T-cell (primary cell): ENCODE measurements around the gene TRPM4. TPM values are rescaled to one million over a fixed set of nuclear protein-coding genes. Genes with fewer than 3 reads are reported as not detected.
"Not testable (repeated sequence)": the region's sequence is repeated elsewhere in the genome, so short reads cannot be mapped to it uniquely, and the experiment has no call there.

Experiments used
- ATAC-seq, 4 experiments: fragments of 200-7000 bp in 3 of 4; fragments of 150-1000 bp in 1 of 4; cut with Tn5 transposase; replicated peaks in 1 of 4; 1 replicate in 3 of 4; 2 replicates in 1 of 4; pipeline ENCODE4 v1.10.0; 2021; ENCODE audit warnings: moderate library complexity in 3 of 4, mild to moderate bottlenecking in 2 of 4, moderate number of reproducible peaks in 1 of 4
- CTCF ChIA-PET, 2 donors: fragments of 300-600 bp; sonication (Branson Sonifier 250); formaldehyde crosslinking; loops; one replicate each; lab custom pipeline; 2022; ENCODE audit warnings: antibody characterized with exemption in 2 of 2; lab: Charles Lee
- POLR2A ChIA-PET, 2 donors: fragments of 300-600 bp; sonication (Branson Sonifier 250); formaldehyde crosslinking; loops; one replicate each; lab custom pipeline; 2022; ENCODE audit warnings: antibody characterized with exemption in 2 of 2; lab: Charles Lee
- DNase-seq, 35 experiments: peaks; one replicate each; pipeline versions ENCODE4 v3.0.0 to v3.0.0-alpha.2; 2013 to 2023
- H3K27ac ChIP-seq: one replicate; pipeline ENCODE4 v1.5.1; 2013; ENCODE audit warnings: low read length
- H3K27me3 ChIP-seq, 2 experiments: replicated peaks in 1 of 2; 1 replicate in 1 of 2; 2 replicates in 1 of 2; pipeline versions ENCODE4 v1.6.1 to v1.7.0; 2013; ENCODE audit warnings: low read length in 1 of 2, mixed read lengths in 1 of 2; ENCODE audit not compliant: control insufficient read depth in 2 of 2, insufficient read depth in 2 of 2; ENCODE audit errors: extremely low read depth in 1 of 2
- H3K36me3 ChIP-seq, 2 donors: 1 replicate in 1 of 2; 2 replicates in 1 of 2; pipeline versions ENCODE4 v1.6.1 to v1.7.0; 2013; ENCODE audit warnings: low read length in 1 of 2; ENCODE audit not compliant: control insufficient read depth in 2 of 2, insufficient read depth in 1 of 2; ENCODE audit errors: extremely low read depth in 1 of 2
- H3K4me1 ChIP-seq, 2 experiments: 1 replicate in 1 of 2; 2 replicates in 1 of 2; pipeline versions ENCODE4 v1.6.1 to v1.7.0; 2013; ENCODE audit warnings: low read length in 2 of 2, mixed read lengths in 1 of 2; ENCODE audit not compliant: insufficient read depth in 2 of 2, control insufficient read depth in 1 of 2; ENCODE audit errors: extremely low read depth in 1 of 2
- H3K4me3 ChIP-seq, 2 donors: 1 replicate in 1 of 2; 2 replicates in 1 of 2; pipeline versions ENCODE4 v1.5.1 to v1.7.0; 2013; ENCODE audit warnings: mild to moderate bottlenecking in 2 of 2, low read length in 1 of 2, moderate library complexity in 1 of 2; ENCODE audit not compliant: control insufficient read depth in 1 of 2; ENCODE audit errors: extremely low read depth in 1 of 2
- H3K9me3 ChIP-seq: 2 replicates; pipeline ENCODE4 v1.7.0; 2013
- H3K27ac Mint-ChIP-seq, 2 donors: one replicate each; pipeline ENCODE4 v1.8.0; 2020 to 2021; ENCODE audit warnings: mild to moderate bottlenecking in 2 of 2, mixed read lengths in 2 of 2
- H3K27me3 Mint-ChIP-seq, 2 donors: one replicate each; pipeline ENCODE4 v1.8.0; 2021 to 2022; ENCODE audit warnings: mixed read lengths in 2 of 2
- H3K36me3 Mint-ChIP-seq: one replicate; pipeline ENCODE4 v1.8.0; 2021; ENCODE audit warnings: mixed read lengths
- H3K4me1 Mint-ChIP-seq, 3 donors: one replicate each; pipeline ENCODE4 v1.8.0; 2020 to 2022; ENCODE audit warnings: mixed read lengths in 3 of 3, mild to moderate bottlenecking in 1 of 3
- H3K4me3 Mint-ChIP-seq, 3 donors: one replicate each; pipeline ENCODE4 v1.8.0; 2020 to 2022; ENCODE audit warnings: mild to moderate bottlenecking in 3 of 3, mixed read lengths in 3 of 3, moderate library complexity in 3 of 3
- H3K9me3 Mint-ChIP-seq, 3 donors: one replicate each; pipeline ENCODE4 v1.8.0; 2020 to 2022; ENCODE audit warnings: mixed read lengths in 3 of 3
- WGBS: methylation state at CpG from one replicate; pipeline ENCODE4 v1.1.5; 2013; ENCODE audit warnings: missing lambda C conversion rate; ENCODE audit not compliant: insufficient coverage; 5-methylcytosine and 5-hydroxymethylcytosine counted together
- total RNA-seq, 35 experiments: library from RNA in 6 of 35; stranded (reverse) in 6 of 35; fragments of 120-200 nt in 1 of 35; gene quantifications; one replicate each; pipeline versions ENCODE4 v1.2.1 to v1.2.4 and lab custom pipeline; 2013 to 2026

The TRPM4 gene
- total RNA-seq, 5 donors from 2014 or later (not counting 1 experiment from before 2014, with no cell fraction given), result 0.43 to 0.89 (median 0.50) TPM; not detected in 2

GRCh38 chr19:49119411-49120324 lies 37.9 kb upstream of the TRPM4 start, which contains the start of gene PPFIA3:
TSS of gene PPFIA3 (plus strand) at chr19:49119544. CDS start at chr19:49127874, 8,330 bp downstream.
- ATAC-seq, result peak in 2 of 4 experiments; percentile 10 to 11
- Histone ChIP-seq H3K4me3 (peak within 1 kb of the TSS; percentile 66 to 73), H3K9me3 (no peaks in the 10 kb centered on the region), H3K27ac (peak within 1 kb of the TSS; percentile 96), H3K4me1 (peaks cover 3 to 37% of the 10 kb centered on the region in 2 experiments), H3K36me3 (no peaks in the 10 kb centered on the region), H3K27me3 (peaks cover 0 to 10% of the 10 kb centered on the region in 2 experiments)
- DNase-seq, result peak in 4 of 35 experiments; percentile 18 to 42 (median 29)
- Mint-ChIP-seq H3K27me3 (peaks cover 0 to 5% of the 10 kb centered on the region in 2 donors), H3K4me3 (peak within 1 kb of the TSS; percentile 79 to 84 (median 84)), H3K4me1 (peaks cover 31 to 42% (median 33%) of the 10 kb centered on the region in 3 donors), H3K9me3 (no peaks in the 10 kb centered on the region), H3K27ac (peak within 1 kb of the TSS; percentile 90 to 95), H3K36me3 (no peaks in the 10 kb centered on the region)
- WGBS, result 2% methylated on average over 58 of the region's 90 CpGs
- ChIA-PET POLR2A (no interaction called here), CTCF (interaction anchor here in 1 of 2 donors (0.6 kb wide), 1 partner anchor 83 kb away, joined by 7 read pairs; no protein-coding TSS in a partner anchor)

GRCh38 chr19:49120325-49120683 lies 37.3 kb upstream of the TRPM4 start:
- H3K27ac ChIP-seq, result no peak overlapping the region
- Mint-ChIP-seq H3K4me1 (peaks cover 27 to 38% (median 29%) of the 10 kb centered on the region in 3 donors), H3K36me3 (no peaks in the 10 kb centered on the region), H3K27ac (peak overlapping the region in 1 of 2 donors; percentile 41), H3K4me3 (peak overlapping the region; percentile 67 to 84 (median 78)), H3K9me3 (no peaks in the 10 kb centered on the region), H3K27me3 (peaks cover 0 to 5% of the 10 kb centered on the region in 2 donors)
- ChIA-PET CTCF (no interaction called here), POLR2A (interaction anchor here in 1 of 2 donors (0.5 kb wide), 1 partner anchor 101 kb away, joined by 3 read pairs; no protein-coding TSS in a partner anchor)
- H3K4me1 ChIP-seq, result peaks cover 3 to 31% of the 10 kb centered on the region in 2 experiments
- no peak for DNase-seq
- H3K36me3 ChIP-seq, result no peaks in the 10 kb centered on the region
- no peak for ATAC-seq
- H3K27me3 ChIP-seq, result peaks cover 0 to 10% of the 10 kb centered on the region in 2 experiments
- H3K4me3 ChIP-seq, result no peak overlapping the region
- WGBS, result 36% methylated on average over 16 of the region's 16 CpGs
- H3K9me3 ChIP-seq, result no peaks in the 10 kb centered on the region

GRCh38 chr19:49120868-49121267 lies 36.7 kb upstream of the TRPM4 start:
- Histone ChIP-seq H3K4me3 (no peak overlapping the region), H3K9me3 (no peaks in the 10 kb centered on the region), H3K27me3 (peaks cover 0 to 10% of the 10 kb centered on the region in 2 experiments), H3K36me3 (no peaks in the 10 kb centered on the region), H3K27ac (no peak overlapping the region), H3K4me1 (peaks cover 3 to 28% of the 10 kb centered on the region in 2 experiments)
- POLR2A ChIA-PET, result interaction anchor here in 1 of 2 donors (0.5 kb wide), 1 partner anchor 102 kb away, joined by 3 read pairs; no protein-coding TSS in a partner anchor
- H3K4me1 Mint-ChIP-seq, result peaks cover 27 to 35% (median 29%) of the 10 kb centered on the region in 3 donors
- peaks cover 0 to 5% of the 10 kb centered on the region in 2 donors for H3K27me3 Mint-ChIP-seq
- no peak for DNase-seq
- ATAC-seq, result no peak
- peak overlapping the region; percentile 67 to 84 (median 78) for H3K4me3 Mint-ChIP-seq
- H3K36me3 Mint-ChIP-seq, result no peaks in the 10 kb centered on the region
- CTCF ChIA-PET, result no interaction called here
- H3K9me3 Mint-ChIP-seq, result no peaks in the 10 kb centered on the region
- 100% methylated on average over 1 of the region's 2 CpGs for WGBS
- peak overlapping the region in 1 of 2 donors; percentile 41 for H3K27ac Mint-ChIP-seq

DNA sequence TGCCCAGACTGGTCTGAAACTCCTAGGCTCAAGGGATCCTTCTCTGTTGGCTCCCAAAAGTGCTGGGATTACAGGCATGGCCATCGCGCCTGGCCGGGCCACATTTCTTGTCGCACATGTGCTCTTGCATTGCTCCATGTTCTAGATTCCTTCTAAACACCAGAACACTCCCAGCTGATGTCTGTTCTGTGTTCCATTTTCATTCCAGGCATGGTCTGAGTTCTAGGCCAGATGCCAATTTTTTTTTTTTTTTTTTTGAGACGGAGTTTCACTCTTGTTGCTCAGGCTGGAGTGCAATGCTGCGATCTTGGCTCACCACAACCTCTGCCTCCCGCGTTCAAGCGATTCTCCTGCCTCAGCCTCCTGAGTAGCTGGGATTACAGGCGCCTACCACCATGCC lies 35.8 kb upstream of the TRPM4 start:
- POLR2A ChIA-PET, H3K9me3 Mint-ChIP-seq, DNase-seq, H3K4me3 Mint-ChIP-seq, H3K4me3 ChIP-seq, H3K36me3 ChIP-seq, CTCF ChIA-PET, H3K27ac Mint-ChIP-seq, H3K27me3 Mint-ChIP-seq, H3K36me3 Mint-ChIP-seq, ATAC-seq, H3K27me3 ChIP-seq, H3K27ac ChIP-seq, H3K9me3 ChIP-seq: not testable (repeated sequence)
- 92% methylated on average over 4 of the region's 10 CpGs for WGBS
- H3K4me1 ChIP-seq, result peaks cover 3 to 28% of the 10 kb centered on the region in 2 experiments
- peaks cover 21 to 27% (median 24%) of the 10 kb centered on the region in 3 donors for H3K4me1 Mint-ChIP-seq

DNA sequence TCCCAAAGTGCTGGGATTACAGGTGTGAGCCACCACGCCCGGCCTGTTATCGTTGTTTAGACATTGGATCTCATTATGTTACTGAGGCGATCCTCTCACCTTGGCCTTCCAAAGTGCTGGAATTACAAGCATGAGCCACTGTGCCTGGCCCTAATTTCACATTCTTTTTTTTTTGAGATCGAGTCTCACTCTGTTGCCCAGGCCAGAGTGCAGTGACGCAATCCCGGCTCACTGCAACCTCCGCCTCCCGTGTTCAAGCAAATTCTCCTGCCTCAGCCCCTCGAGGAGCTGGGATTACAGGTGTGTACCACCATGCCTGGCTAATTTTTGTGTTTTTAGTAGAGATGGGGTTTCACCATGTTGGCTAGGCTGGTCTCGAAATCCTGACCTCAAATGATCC lies 34.3 kb upstream of the TRPM4 start:
- H3K36me3 Mint-ChIP-seq, H3K9me3 ChIP-seq, DNase-seq, ATAC-seq, H3K9me3 Mint-ChIP-seq, H3K27me3 ChIP-seq, H3K27me3 Mint-ChIP-seq, H3K36me3 ChIP-seq, CTCF ChIA-PET, H3K27ac ChIP-seq, H3K4me3 Mint-ChIP-seq, H3K4me3 ChIP-seq, H3K27ac Mint-ChIP-seq: not testable (repeated sequence)
- POLR2A ChIA-PET, result interaction anchor here in 1 of 2 donors (0.7 kb wide), 1 partner anchor 11 kb away, joined by 11 read pairs; no protein-coding TSS in a partner anchor
- peaks cover 1 to 29% of the 10 kb centered on the region in 2 experiments for H3K4me1 ChIP-seq
- 85% methylated on average over 6 of the region's 11 CpGs for WGBS
- H3K4me1 Mint-ChIP-seq, result peaks cover 15 to 18% (median 16%) of the 10 kb centered on the region in 3 donors

GRCh38 chr19:49125025-49125731 lies 32.4 kb upstream of the TRPM4 start:
- POLR2A ChIA-PET, result no interaction called here
- H3K36me3 Mint-ChIP-seq, result no peaks in the 10 kb centered on the region
- ATAC-seq (no peak), DNase-seq (no peak)
- peaks cover 0 to 5% of the 10 kb centered on the region in 2 donors for H3K27me3 Mint-ChIP-seq
- H3K36me3 ChIP-seq, result no peaks in the 10 kb centered on the region
- 83% methylated on average over 12 of the region's 23 CpGs for WGBS
- H3K9me3 ChIP-seq, result no peaks in the 10 kb centered on the region
- H3K4me3 Mint-ChIP-seq, result no peak overlapping the region
- no peak overlapping the region for H3K4me3 ChIP-seq
- CTCF ChIA-PET, result interaction anchor here in 1 of 2 donors (0.9 kb wide), 1 partner anchor 11 kb away, joined by 3 read pairs; the partner anchor contains the start of gene LIN7B
- H3K9me3 Mint-ChIP-seq, result no peaks in the 10 kb centered on the region
- H3K27me3 ChIP-seq, result peaks cover 0 to 6% of the 10 kb centered on the region in 2 experiments
- peaks cover 0 to 23% of the 10 kb centered on the region in 2 experiments for H3K4me1 ChIP-seq
- H3K27ac Mint-ChIP-seq, result no peak overlapping the region
- H3K4me1 Mint-ChIP-seq, result peaks cover 19 to 29% (median 21%) of the 10 kb centered on the region in 3 donors
- H3K27ac ChIP-seq, result no peak overlapping the region
